ENCODE data around the gene HCN3.
"Not testable (repeated sequence)": the region's sequence is repeated elsewhere in the genome, so short reads cannot be mapped to it uniquely, and the experiment has no call there.

HCN3 gene

DNA sequence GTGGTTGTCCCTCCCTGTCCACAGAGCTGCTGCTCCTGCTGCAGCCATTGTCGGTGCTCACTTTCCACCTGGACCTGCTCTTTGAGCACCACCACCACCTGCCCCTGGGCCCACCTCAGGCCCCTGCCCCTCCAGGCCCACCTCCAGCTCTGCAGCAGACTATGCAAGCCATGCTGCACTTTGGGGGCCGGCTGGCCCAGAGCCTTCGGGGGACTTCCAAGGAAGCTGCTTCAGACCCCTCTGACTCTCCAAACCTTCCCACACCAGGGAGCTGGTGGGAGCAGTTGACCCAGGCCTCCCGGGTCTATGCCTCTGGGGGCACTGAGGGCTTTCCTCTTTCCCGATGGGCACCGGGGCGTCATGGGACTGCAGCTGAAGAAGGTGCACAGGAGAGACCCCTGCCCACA is 49.4 kb downstream of the HCN3 start:
- Histone ChIP-seq H3K4me1 (ENCODE audit: control extremely low read depth in 1 of 4, control insufficient read depth in 4 of 4, insufficient read depth in 4 of 4, low read length in 3 of 4) (peaks cover 0 to 48% (median 36%) of the 10 kb centered on the region in 4 experiments), H3K9me3 (ENCODE audit: control extremely low read depth in 1 of 5, control insufficient read depth in 4 of 5, insufficient read depth in 2 of 5, low read depth in 1 of 5, low read length in 4 of 5) (no peaks in the 10 kb centered on the region), H3K4me3 (ENCODE audit: control insufficient read depth in 1 of 7, extremely low read depth in 1 of 7, insufficient read depth in 4 of 7, low read depth in 2 of 7, low read length in 6 of 7) (no peak overlapping the region), H3K36me3 (ENCODE audit: control insufficient read depth in 4 of 4, insufficient read depth in 4 of 4, low read length in 3 of 4) (peaks cover 2 to 31% (median 18%) of the 10 kb centered on the region in 4 experiments), H3K27ac (ENCODE audit: insufficient read depth in 1 of 2, low read depth in 1 of 2, low read length in 2 of 2, poor library complexity in 1 of 2, severe bottlenecking in 2 of 2) (no peak overlapping the region), H3K27me3 (replicated peaks in 2 of 5; ENCODE audit: control insufficient read depth in 4 of 5, insufficient read depth in 5 of 5, low read length in 4 of 5) (no peaks in the 10 kb centered on the region)
- CTCF ChIA-PET = interaction anchor here (0.5 to 15.4 kb wide), 4 partner anchors 10 to 1059 kb away, joined by 3 to 165 read pairs (median 4); partner anchors contain the start of gene FDPS
- POLR2A ChIA-PET = no interaction called here
- DNase-seq = no peak
- 98% methylated on average over 7 of the region's 7 CpGs for WGBS (ENCODE audit: insufficient coverage)

DNA sequence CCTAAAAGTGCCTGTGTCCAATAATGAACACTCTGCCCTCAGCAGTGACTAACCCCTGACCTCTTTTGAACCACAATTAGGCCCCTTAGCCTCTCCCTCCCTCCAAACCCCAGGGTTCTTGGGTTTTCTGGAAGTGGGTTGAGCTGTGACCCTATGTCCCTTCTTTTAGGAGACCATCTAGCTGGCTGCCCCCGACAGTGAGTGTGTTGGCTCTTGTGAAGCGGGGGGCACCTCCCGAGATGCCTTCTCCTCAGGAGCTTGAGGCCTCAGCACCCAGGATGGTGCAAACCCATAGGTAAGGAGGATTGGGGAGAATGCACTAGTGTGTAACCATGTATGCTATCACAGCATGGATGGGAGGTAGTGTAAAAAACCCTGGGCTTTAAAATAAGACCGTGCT is 50.7 kb downstream of the HCN3 start:
- no peak overlapping the region for H3K4me3 ChIP-seq (ENCODE audit: control insufficient read depth in 1 of 7, extremely low read depth in 1 of 7, insufficient read depth in 4 of 7, low read depth in 2 of 7, low read length in 6 of 7)
- H3K27ac ChIP-seq (ENCODE audit: insufficient read depth in 1 of 2, low read depth in 1 of 2, low read length in 2 of 2, poor library complexity in 1 of 2, severe bottlenecking in 2 of 2) = peak overlapping the region in 1 of 2 experiments; percentile 9
- no peaks in the 10 kb centered on the region for H3K27me3 ChIP-seq (replicated peaks in 2 of 5; ENCODE audit: control insufficient read depth in 4 of 5, insufficient read depth in 5 of 5, low read length in 4 of 5)
- H3K9me3 ChIP-seq (ENCODE audit: control extremely low read depth in 1 of 5, control insufficient read depth in 4 of 5, insufficient read depth in 2 of 5, low read depth in 1 of 5, low read length in 4 of 5) = no peaks in the 10 kb centered on the region
- 94% methylated on average over 3 of the region's 4 CpGs for WGBS (ENCODE audit: insufficient coverage)
- peaks cover 2 to 31% (median 18%) of the 10 kb centered on the region in 4 experiments for H3K36me3 ChIP-seq (ENCODE audit: control insufficient read depth in 4 of 4, insufficient read depth in 4 of 4, low read length in 3 of 4)
- ChIA-PET CTCF (interaction anchor here (15.4 kb wide), 1 partner anchor 77 kb away, joined by 165 read pairs; no protein-coding TSS in a partner anchor), POLR2A (no interaction called here)
- peaks cover 0 to 39% (median 25%) of the 10 kb centered on the region in 4 experiments for H3K4me1 ChIP-seq (ENCODE audit: control extremely low read depth in 1 of 4, control insufficient read depth in 4 of 4, insufficient read depth in 4 of 4, low read length in 3 of 4)
- no peak for DNase-seq

DNA sequence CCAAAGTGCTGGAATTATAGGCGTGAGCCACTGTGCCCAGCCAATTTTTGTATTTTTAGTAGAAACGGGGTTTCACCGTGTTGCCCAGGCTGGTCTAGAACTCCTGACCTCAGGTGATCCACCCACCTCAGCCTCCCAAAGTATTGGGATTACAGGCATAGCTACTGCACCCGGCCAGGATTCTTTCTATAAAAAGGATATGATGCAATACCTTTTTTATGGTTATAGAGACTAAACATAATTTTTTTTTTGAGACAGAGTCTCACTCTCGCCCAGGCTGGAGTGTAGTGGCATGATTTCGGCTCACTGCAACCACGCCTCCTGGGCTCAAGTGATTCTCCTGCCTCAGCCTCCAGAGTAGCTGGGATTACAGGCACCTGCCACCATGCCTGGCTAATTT is 51.6 kb downstream of the HCN3 start:
- H3K36me3 ChIP-seq (ENCODE audit: control insufficient read depth in 4 of 4, insufficient read depth in 4 of 4, low read length in 3 of 4) = peaks cover 2 to 38% (median 21%) of the 10 kb centered on the region in 4 experiments
- peaks cover 0 to 33% (median 23%) of the 10 kb centered on the region in 4 experiments for H3K4me1 ChIP-seq (ENCODE audit: control extremely low read depth in 1 of 4, control insufficient read depth in 4 of 4, insufficient read depth in 4 of 4, low read length in 3 of 4)
- CTCF ChIA-PET = interaction anchor here (0.6 to 15.4 kb wide), 2 partner anchors 22 to 78 kb away, joined by 3 to 165 read pairs; no protein-coding TSS in a partner anchor
- not testable (repeated sequence) for H3K27me3 ChIP-seq (replicated peaks in 2 of 5; ENCODE audit: control insufficient read depth in 4 of 5, insufficient read depth in 5 of 5, low read length in 4 of 5); DNase-seq; H3K9me3 ChIP-seq (ENCODE audit: control extremely low read depth in 1 of 5, control insufficient read depth in 4 of 5, insufficient read depth in 2 of 5, low read depth in 1 of 5, low read length in 4 of 5); H3K27ac ChIP-seq (ENCODE audit: insufficient read depth in 1 of 2, low read depth in 1 of 2, low read length in 2 of 2, poor library complexity in 1 of 2, severe bottlenecking in 2 of 2); H3K4me3 ChIP-seq (ENCODE audit: control insufficient read depth in 1 of 7, extremely low read depth in 1 of 7, insufficient read depth in 4 of 7, low read depth in 2 of 7, low read length in 6 of 7)
- 100% methylated on average over 3 of the region's 7 CpGs for WGBS (ENCODE audit: insufficient coverage)
- POLR2A ChIA-PET = interaction anchor here (0.8 kb wide), 1 partner anchor 24 kb away, joined by 3 read pairs; no protein-coding TSS in a partner anchor

DNA sequence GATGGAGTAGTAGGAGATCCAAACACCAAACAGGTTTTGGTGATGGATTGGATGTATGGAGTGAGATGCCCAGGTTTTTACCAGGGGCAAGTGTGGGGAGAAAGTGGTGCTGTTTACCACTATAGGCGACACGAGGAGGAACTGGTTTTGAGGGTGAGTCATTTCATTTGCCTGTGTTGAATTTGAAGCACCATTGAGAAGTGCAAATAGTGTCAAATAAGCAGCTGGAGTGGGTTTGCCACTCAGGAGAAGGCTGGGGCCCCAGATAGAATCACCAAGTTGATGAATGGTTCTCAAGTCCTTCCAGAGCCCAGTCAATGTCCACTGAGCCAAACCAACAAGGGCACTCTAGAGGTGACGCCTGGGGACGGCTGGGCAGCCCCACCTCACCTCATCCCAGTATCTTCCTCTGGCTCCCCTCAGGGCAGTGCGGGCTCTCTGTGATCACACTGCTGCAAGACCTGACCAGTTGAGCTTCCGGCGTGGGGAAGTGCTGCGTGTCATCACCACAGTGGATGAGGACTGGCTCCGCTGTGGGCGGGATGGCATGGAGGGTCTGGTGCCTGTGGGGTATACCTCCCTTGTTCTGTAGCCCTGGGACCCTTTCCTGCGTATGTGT is 52.8 kb downstream of the HCN3 start:
- ChIA-PET POLR2A (no interaction called here), CTCF (interaction anchor here (15.4 kb wide), 1 partner anchor 79 kb away, joined by 165 read pairs; no protein-coding TSS in a partner anchor)
- H3K27me3 ChIP-seq (replicated peaks in 2 of 5; ENCODE audit: control insufficient read depth in 4 of 5, insufficient read depth in 5 of 5, low read length in 4 of 5) = no peaks in the 10 kb centered on the region
- 96% methylated on average over 10 of the region's 11 CpGs for WGBS (ENCODE audit: insufficient coverage)
- H3K4me1 ChIP-seq (ENCODE audit: control extremely low read depth in 1 of 4, control insufficient read depth in 4 of 4, insufficient read depth in 4 of 4, low read length in 3 of 4) = peaks cover 0 to 21% (median 15%) of the 10 kb centered on the region in 4 experiments
- no peak overlapping the region for H3K27ac ChIP-seq (ENCODE audit: insufficient read depth in 1 of 2, low read depth in 1 of 2, low read length in 2 of 2, poor library complexity in 1 of 2, severe bottlenecking in 2 of 2)
- H3K4me3 ChIP-seq (ENCODE audit: control insufficient read depth in 1 of 7, extremely low read depth in 1 of 7, insufficient read depth in 4 of 7, low read depth in 2 of 7, low read length in 6 of 7) = no peak overlapping the region
- no peaks in the 10 kb centered on the region for H3K9me3 ChIP-seq (ENCODE audit: control extremely low read depth in 1 of 5, control insufficient read depth in 4 of 5, insufficient read depth in 2 of 5, low read depth in 1 of 5, low read length in 4 of 5)
- peaks cover 6 to 44% (median 28%) of the 10 kb centered on the region in 4 experiments for H3K36me3 ChIP-seq (ENCODE audit: control insufficient read depth in 4 of 4, insufficient read depth in 4 of 4, low read length in 3 of 4)
- no peak for DNase-seq

DNA sequence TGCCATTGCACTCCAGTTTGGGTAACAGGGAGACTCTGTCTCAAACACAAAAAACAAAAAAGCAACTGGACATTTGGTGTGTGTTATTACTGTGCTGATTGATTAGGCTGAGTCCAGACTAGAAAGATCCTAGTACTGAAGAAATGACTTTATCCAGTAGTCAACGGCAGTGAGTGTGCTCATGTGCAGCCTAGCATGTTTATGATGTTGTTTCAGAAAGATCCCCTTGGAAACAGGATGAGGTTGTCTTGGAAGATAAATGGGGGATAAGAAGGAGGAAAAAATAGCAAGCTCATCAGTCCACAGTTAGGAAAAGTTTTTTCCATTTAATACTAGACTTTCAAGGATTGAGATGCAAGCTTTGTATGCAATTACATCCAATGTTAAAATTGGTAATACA is 57.7 kb downstream of the HCN3 start:
- H3K27ac ChIP-seq (ENCODE audit: insufficient read depth in 1 of 2, low read depth in 1 of 2, low read length in 2 of 2, poor library complexity in 1 of 2, severe bottlenecking in 2 of 2) = no peak overlapping the region
- no peaks in the 10 kb centered on the region for H3K9me3 ChIP-seq (ENCODE audit: control extremely low read depth in 1 of 5, control insufficient read depth in 4 of 5, insufficient read depth in 2 of 5, low read depth in 1 of 5, low read length in 4 of 5)
- H3K4me1 ChIP-seq (ENCODE audit: control extremely low read depth in 1 of 4, control insufficient read depth in 4 of 4, insufficient read depth in 4 of 4, low read length in 3 of 4) = peaks cover 0 to 6% (median 0%) of the 10 kb centered on the region in 4 experiments
- POLR2A ChIA-PET = no interaction called here
- no peak for DNase-seq
- H3K27me3 ChIP-seq (replicated peaks in 2 of 5; ENCODE audit: control insufficient read depth in 4 of 5, insufficient read depth in 5 of 5, low read length in 4 of 5) = no peaks in the 10 kb centered on the region
- no peak overlapping the region for H3K4me3 ChIP-seq (ENCODE audit: control insufficient read depth in 1 of 7, extremely low read depth in 1 of 7, insufficient read depth in 4 of 7, low read depth in 2 of 7, low read length in 6 of 7)
- 100% methylated on average over 1 of the region's 1 CpG for WGBS (ENCODE audit: insufficient coverage)
- peaks cover 19 to 63% (median 49%) of the 10 kb centered on the region in 4 experiments for H3K36me3 ChIP-seq (ENCODE audit: control insufficient read depth in 4 of 4, insufficient read depth in 4 of 4, low read length in 3 of 4)
- CTCF ChIA-PET = interaction anchor here (1.5 kb wide), 1 partner anchor 11 kb away, joined by 5 read pairs; no protein-coding TSS in a partner anchor
